HepG2 (cell line): ENCODE data around the gene B3GNT7.

Experiments used
- BHLHE40 ChIP-seq: IDR thresholded peaks from 2 replicates; pipeline ENCODE4 v1.6.1; 2011; ENCODE audit warnings: low read length, improper control_type of control experiment
- CENPX ChIP-seq: sonication (generic); formaldehyde crosslinking; IDR thresholded peaks from 2 replicates; pipeline ENCODE4 v1.9.0; 2021; ENCODE audit warnings: mild to moderate bottlenecking, missing genetic modification reagents, moderate library complexity
- FLYWCH1 ChIP-seq: sonication (generic); formaldehyde crosslinking; IDR thresholded peaks from 2 replicates; pipeline ENCODE4 v1.8.1; 2023; ENCODE audit warnings: mild to moderate bottlenecking, missing genetic modification reagents
- POLR2A ChIP-seq, 2 experiments: IDR thresholded peaks; 2 replicates each; pipeline ENCODE4 v1.6.1; 2011; ENCODE audit warnings: low read depth in 2 of 2, low read length in 2 of 2, mild to moderate bottlenecking in 1 of 2, moderate library complexity in 1 of 2; ENCODE audit not compliant: insufficient read depth in 1 of 2
- SRF ChIP-seq: IDR thresholded peaks from 2 replicates; pipeline ENCODE4 v1.6.1; 2011; ENCODE audit warnings: mild to moderate bottlenecking, low read depth, low read length, moderate library complexity
- TEAD3 ChIP-seq: optimal IDR thresholded peaks from 2 replicates; pipeline ENCODE3; 2016; ENCODE audit warnings: borderline replicate concordance
- ZMYM4 ChIP-seq: sonication (generic); formaldehyde crosslinking; IDR thresholded peaks from 2 replicates; pipeline ENCODE4 v1.8.1; 2023; ENCODE audit warnings: mild to moderate bottlenecking, missing genetic modification reagents
- ZNF350 ChIP-seq: sonication (generic); formaldehyde crosslinking; IDR thresholded peaks from 2 replicates; pipeline ENCODE4 v1.4.0; 2020; ENCODE audit warnings: mild to moderate bottlenecking, low read depth, missing genetic modification reagents, borderline replicate concordance
- ZNF766 ChIP-seq: sonication (generic); formaldehyde crosslinking; IDR thresholded peaks from 2 replicates; pipeline ENCODE4 v1.5.0; 2020; ENCODE audit warnings: missing genetic modification reagents, borderline replicate concordance
- ZNF788 ChIP-seq: sonication (generic); formaldehyde crosslinking; IDR thresholded peaks from 2 replicates; pipeline ENCODE4 v1.5.0; 2020; ENCODE audit warnings: mild to moderate bottlenecking, missing genetic modification reagents, borderline replicate concordance

GRCh38 chr2:231410293-231411004 is 14.9 kb downstream of the B3GNT7 start:
- TF ChIP-seq SRF: no peak
- TF ChIP-seq ZNF788 (CRISPR knock-in tag): no peak
- no peak for TF ChIP-seq TEAD3 (CRISPR knock-in tag)
- no peak for TF ChIP-seq ZNF350 (CRISPR knock-in tag)
- no peak for TF ChIP-seq BHLHE40
- TF ChIP-seq POLR2A (IDR thresholded peaks at IDR 0.05; ENCODE audit: insufficient read depth in 1 of 2, low read depth in 2 of 2, low read length in 2 of 2): no peak
- no peak for TF ChIP-seq ZNF766 (CRISPR knock-in tag)
- no peak for TF ChIP-seq FLYWCH1 (CRISPR knock-in tag)
- TF ChIP-seq ZMYM4 (CRISPR knock-in tag): no peak
- TF ChIP-seq CENPX: no peak
